ENCODE measurements around the gene CMTM4.

Gene CMTM4

GRCh38 chr16:66609139-66609510 lies 87.4 kb downstream of the CMTM4 start:
- DNase-seq (ENCODE audit: low read depth) = no peak
- TF ChIP-seq, protein P1, sequence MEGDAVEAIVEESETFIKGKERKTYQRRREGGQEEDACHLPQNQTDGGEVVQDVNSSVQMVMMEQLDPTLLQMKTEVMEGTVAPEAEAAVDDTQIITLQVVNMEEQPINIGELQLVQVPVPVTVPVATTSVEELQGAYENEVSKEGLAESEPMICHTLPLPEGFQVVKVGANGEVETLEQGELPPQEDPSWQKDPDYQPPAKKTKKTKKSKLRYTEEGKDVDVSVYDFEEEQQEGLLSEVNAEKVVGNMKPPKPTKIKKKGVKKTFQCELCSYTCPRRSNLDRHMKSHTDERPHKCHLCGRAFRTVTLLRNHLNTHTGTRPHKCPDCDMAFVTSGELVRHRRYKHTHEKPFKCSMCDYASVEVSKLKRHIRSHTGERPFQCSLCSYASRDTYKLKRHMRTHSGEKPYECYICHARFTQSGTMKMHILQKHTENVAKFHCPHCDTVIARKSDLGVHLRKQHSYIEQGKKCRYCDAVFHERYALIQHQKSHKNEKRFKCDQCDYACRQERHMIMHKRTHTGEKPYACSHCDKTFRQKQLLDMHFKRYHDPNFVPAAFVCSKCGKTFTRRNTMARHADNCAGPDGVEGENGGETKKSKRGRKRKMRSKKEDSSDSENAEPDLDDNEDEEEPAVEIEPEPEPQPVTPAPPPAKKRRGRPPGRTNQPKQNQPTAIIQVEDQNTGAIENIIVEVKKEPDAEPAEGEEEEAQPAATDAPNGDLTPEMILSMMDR (IDR thresholded peaks at IDR 0.05; ENCODE audit: low read depth, low read length, missing control alignments) = no peak
- no peak overlapping the region for H3K4me3 ChIP-seq (ENCODE audit: low read depth, low read length)

- no peak overlapping the region for H3K4me3 ChIP-seq (ENCODE audit: low read depth, low read length)
- DNase-seq (ENCODE audit: low read depth) = no peak
- TF ChIP-seq, protein P1 (IDR thresholded peaks at IDR 0.05; ENCODE audit: low read depth, low read length, missing control alignments) = peak; percentile 96
These were observed 88.1 kb downstream of the CMTM4 start for GRCh38 chr16:66608241-66609138.

DNA sequence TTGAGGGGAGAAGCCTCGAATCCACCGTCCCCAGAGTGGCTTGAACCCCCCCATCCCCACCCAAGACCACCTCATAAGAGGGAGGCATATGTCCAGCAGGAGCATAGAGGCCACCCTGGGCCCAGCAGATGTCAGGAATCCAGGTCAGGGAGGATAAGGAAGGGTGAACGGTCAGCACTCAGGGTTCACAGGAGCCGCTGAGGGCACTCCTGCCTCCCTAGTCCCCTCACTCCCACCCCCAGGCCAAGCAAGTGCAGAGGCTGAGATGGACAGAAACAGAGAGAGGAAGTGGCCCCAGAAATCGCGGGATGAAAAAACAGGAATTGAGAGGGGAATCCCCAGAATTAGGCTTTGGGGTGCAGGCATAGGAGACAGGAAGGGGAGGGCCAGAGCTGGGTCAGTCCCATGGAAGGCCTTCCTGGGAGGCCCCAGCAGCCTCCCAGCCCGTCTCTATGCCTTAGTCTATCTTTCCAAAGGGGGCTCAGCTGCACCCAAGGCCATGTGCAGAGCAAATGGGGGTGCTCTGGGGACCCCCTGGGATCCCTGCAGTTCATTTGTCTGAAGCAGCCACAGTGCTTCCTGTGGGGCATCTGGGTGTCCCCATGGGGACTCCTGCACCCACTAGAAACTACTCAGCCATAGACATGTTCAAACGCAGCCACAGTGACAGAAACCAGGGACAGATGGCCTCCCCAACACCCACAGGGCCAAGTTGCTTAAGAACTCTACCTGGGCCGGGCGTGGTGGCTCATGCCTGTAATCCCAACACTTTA lies 90.4 kb downstream of the CMTM4 start:
- no peak for DNase-seq (ENCODE audit: low read depth)
- H3K4me3 ChIP-seq (ENCODE audit: low read depth, low read length) = peak overlapping the region; percentile 58
- TF ChIP-seq, protein P1 (IDR thresholded peaks at IDR 0.05; ENCODE audit: low read depth, low read length, missing control alignments) = no peak

GRCh38 chr16:66605177-66605978 lies 91.2 kb downstream of the CMTM4 start:
- no peak for DNase-seq (ENCODE audit: low read depth)
- peak overlapping the region; percentile 58 for H3K4me3 ChIP-seq (ENCODE audit: low read depth, low read length)
- TF ChIP-seq, protein P1 (IDR thresholded peaks at IDR 0.05; ENCODE audit: low read depth, low read length, missing control alignments) = no peak

DNA sequence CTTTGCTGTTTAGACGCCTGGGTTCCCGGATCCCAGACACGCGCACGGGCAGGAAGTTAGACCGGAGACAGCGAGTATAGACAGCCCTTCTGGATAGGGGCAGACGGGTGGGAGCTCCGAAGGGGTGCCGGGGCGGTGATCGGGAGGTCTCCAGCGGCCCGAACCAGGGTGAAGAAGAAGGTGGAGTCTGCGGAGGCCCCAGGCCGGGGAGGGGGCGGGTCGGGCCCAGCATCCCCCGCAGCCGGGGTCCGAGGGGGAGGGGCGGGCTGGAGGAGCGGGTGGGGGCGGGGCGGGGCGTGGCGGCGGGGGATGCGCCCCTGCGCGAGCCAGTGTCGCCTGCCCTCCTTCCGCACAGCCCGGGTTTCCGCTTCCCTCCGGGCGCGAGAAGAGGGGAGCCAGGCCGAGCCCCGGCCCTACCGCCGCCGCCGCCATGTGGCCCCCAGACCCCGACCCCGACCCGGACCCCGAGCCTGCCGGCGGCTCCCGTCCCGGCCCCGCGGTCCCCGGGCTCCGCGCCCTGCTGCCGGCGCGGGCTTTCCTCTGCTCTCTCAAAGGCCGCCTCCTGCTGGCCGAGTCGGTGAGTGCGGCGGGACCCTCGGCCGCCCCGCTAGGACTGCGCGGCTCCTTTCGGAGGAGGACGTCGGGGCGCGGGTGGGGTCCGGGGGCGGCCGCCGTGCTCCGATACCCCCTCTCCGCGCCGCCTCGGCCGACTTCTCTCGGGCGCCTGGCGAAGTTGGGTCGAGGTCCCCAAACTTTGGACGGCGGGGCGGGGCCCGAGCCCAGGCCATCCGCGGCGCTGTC lies 92.0 kb downstream of the CMTM4 start, which contains the start of gene CMTM3:
TSS of gene CMTM3 (plus strand) at position 329 of the 801 bp plus-strand sequence. CDS start at position 431, 102 bp downstream.
- TF ChIP-seq, protein P1 (IDR thresholded peaks at IDR 0.05; ENCODE audit: low read depth, low read length, missing control alignments) = peak; percentile 60
- no peak for DNase-seq (ENCODE audit: low read depth)
- H3K4me3 ChIP-seq (ENCODE audit: low read depth, low read length) = peak within 1 kb of the TSS; percentile 58

All from GM12864 (cell line).